Measurements from ENCODE around the gene FXR2.

The FXR2 gene

GRCh38 chr17:7556627-7557026, 58.1 kb downstream of the FXR2 start:
- no peak overlapping the region for H3K27ac ChIP-seq
- no peak for TF ChIP-seq CTCF (IDR thresholded peaks at IDR 0.05)
- TF ChIP-seq ZFX (IDR thresholded peaks at IDR 0.05; ENCODE audit: borderline replicate concordance), result no peak

- H3K27ac ChIP-seq, result no peak overlapping the region
- TF ChIP-seq CTCF (IDR thresholded peaks at IDR 0.05) (no peak), ZFX (IDR thresholded peaks at IDR 0.05; ENCODE audit: borderline replicate concordance) (no peak)
These were observed 59.3 kb downstream of the FXR2 start for GRCh38 chr17:7555320-7555948.

GRCh38 chr17:7553356-7553755, 61.3 kb downstream of the FXR2 start:
- H3K27ac ChIP-seq, result no peak overlapping the region
- TF ChIP-seq CTCF (IDR thresholded peaks at IDR 0.05) (no peak), ZFX (IDR thresholded peaks at IDR 0.05; ENCODE audit: borderline replicate concordance) (no peak)

GRCh38 chr17:7552621-7553051, 62.1 kb downstream of the FXR2 start:
- no peak overlapping the region for H3K27ac ChIP-seq
- TF ChIP-seq ZFX (IDR thresholded peaks at IDR 0.05; ENCODE audit: borderline replicate concordance) (no peak), CTCF (IDR thresholded peaks at IDR 0.05) (no peak)

- no peak for TF ChIP-seq ZFX (IDR thresholded peaks at IDR 0.05; ENCODE audit: borderline replicate concordance)
- no peak for TF ChIP-seq CTCF (IDR thresholded peaks at IDR 0.05)
- no peak overlapping the region for H3K27ac ChIP-seq
These were observed 63.3 kb downstream of the FXR2 start for GRCh38 chr17:7551396-7551795.

GRCh38 chr17:7550344-7550743, 64.4 kb downstream of the FXR2 start:
- TF ChIP-seq CTCF (IDR thresholded peaks at IDR 0.05) (no peak), ZFX (IDR thresholded peaks at IDR 0.05; ENCODE audit: borderline replicate concordance) (no peak)
- no peak overlapping the region for H3K27ac ChIP-seq

GRCh38 chr17:7549401-7550055, 65.2 kb downstream of the FXR2 start:
- TF ChIP-seq ZFX (IDR thresholded peaks at IDR 0.05; ENCODE audit: borderline replicate concordance) (no peak), CTCF (IDR thresholded peaks at IDR 0.05) (no peak)
- H3K27ac ChIP-seq, result no peak overlapping the region

Data from 22Rv1 (cell line).